DND-41 (cell line): ENCODE results near the gene PHTF1.

Experiments used
- CTCF ChIP-seq: IDR thresholded peaks from 2 replicates; pipeline ENCODE4 v1.5.1; 2012; ENCODE audit warnings: borderline replicate concordance, low read length, moderate library complexity, mild to moderate bottlenecking; ENCODE audit not compliant: poor library complexity, severe bottlenecking; ENCODE audit errors: extremely low read depth
- EZH2 ChIP-seq: IDR thresholded peaks from 3 replicates; pipeline ENCODE4 v1.6.1; 2012; ENCODE audit warnings: borderline replicate concordance, low read depth, mild to moderate bottlenecking, moderate library complexity, low read length, inconsistent platforms; ENCODE audit not compliant: severe bottlenecking

GRCh38 chr1:113742515-113742914 is 16.8 kb downstream of the PHTF1 start:
- TF ChIP-seq CTCF = no peak
- TF ChIP-seq EZH2 = no peak
